Measurements from ENCODE around the gene DOCK9.

- no peak for TF ChIP-seq CTCF (IDR thresholded peaks at IDR 0.05)
- TF ChIP-seq POLR2A (IDR thresholded peaks at IDR 0.05), result no peak
- TF ChIP-seq POLR2AphosphoS5 (IDR thresholded peaks at IDR 0.05; ENCODE audit: insufficient read depth in 1 of 2, low read depth in 1 of 2), result no peak
Measured at GRCh38 chr13:98988780-98989179, 10.9 kb upstream of the DOCK9 start.
